Measurements from ENCODE around the gene EWSR1.

EWSR1 gene

GRCh38 chr22:29272624-29273023 lies 4.6 kb downstream of the EWSR1 start:
- TF ChIP-seq CTCF (IDR thresholded peaks at IDR 0.05; ENCODE audit: control insufficient read depth, insufficient read depth, low read depth, low read length, missing control alignments) = no peak
- DNase-seq (ENCODE audit: low read depth) = no peak
- no peak overlapping the region for H3K4me3 ChIP-seq (ENCODE audit: control insufficient read depth, low read depth, low read length)

GRCh38 chr22:29275167-29275566 lies 7.1 kb downstream of the EWSR1 start:
- no peak overlapping the region for H3K4me3 ChIP-seq (ENCODE audit: control insufficient read depth, low read depth, low read length)
- no peak for TF ChIP-seq CTCF (IDR thresholded peaks at IDR 0.05; ENCODE audit: control insufficient read depth, insufficient read depth, low read depth, low read length, missing control alignments)
- no peak for DNase-seq (ENCODE audit: low read depth)

- no peak overlapping the region for H3K4me3 ChIP-seq (ENCODE audit: control insufficient read depth, low read depth, low read length)
- TF ChIP-seq CTCF (IDR thresholded peaks at IDR 0.05; ENCODE audit: control insufficient read depth, insufficient read depth, low read depth, low read length, missing control alignments) = no peak
- DNase-seq (ENCODE audit: low read depth) = no peak
These were observed 7.9 kb downstream of the EWSR1 start for GRCh38 chr22:29275819-29276565.

GRCh38 chr22:29277927-29278326 lies 9.9 kb downstream of the EWSR1 start:
- no peak for TF ChIP-seq CTCF (IDR thresholded peaks at IDR 0.05; ENCODE audit: control insufficient read depth, insufficient read depth, low read depth, low read length, missing control alignments)
- DNase-seq (ENCODE audit: low read depth) = no peak
- no peak overlapping the region for H3K4me3 ChIP-seq (ENCODE audit: control insufficient read depth, low read depth, low read length)

GRCh38 chr22:29284196-29284595 lies 16.1 kb downstream of the EWSR1 start:
- no peak for DNase-seq (ENCODE audit: low read depth)
- no peak for TF ChIP-seq CTCF (IDR thresholded peaks at IDR 0.05; ENCODE audit: control insufficient read depth, insufficient read depth, low read depth, low read length, missing control alignments)
- no peak overlapping the region for H3K4me3 ChIP-seq (ENCODE audit: control insufficient read depth, low read depth, low read length)

- no peak for DNase-seq (ENCODE audit: low read depth)
- no peak for TF ChIP-seq CTCF (IDR thresholded peaks at IDR 0.05; ENCODE audit: control insufficient read depth, insufficient read depth, low read depth, low read length, missing control alignments)
These were observed 20.8 kb downstream of the EWSR1 start for GRCh38 chr22:29288837-29289236.

More at GRCh38 chr22:29288837-29289236, 20.8 kb downstream of the EWSR1 start:
- H3K4me3 ChIP-seq (ENCODE audit: control insufficient read depth, low read depth, low read length) = no peak overlapping the region
